AG04450 (cell line): ENCODE measurements around the gene SYT15. TPM values are rescaled to one million over a fixed set of nuclear protein-coding genes. Genes with fewer than 3 reads are reported as not detected.
"Not testable (repeated sequence)": the region's sequence is repeated elsewhere in the genome, so short reads cannot be mapped to it uniquely, and the experiment has no call there.

ENCODE experiments used
- CTCF ChIA-PET: fragments of 300-600, 350-600 bp; formaldehyde crosslinking; extraction: SDS; loops from one replicate; lab custom pipeline; 2022; ENCODE audit warnings: antibody characterized with exemption, inconsistent platforms; lab: Charles Lee
- POLR2A ChIA-PET: fragments of 350-600 bp; formaldehyde crosslinking; extraction: SDS; loops from one replicate; lab custom pipeline; 2021; ENCODE audit warnings: antibody characterized with exemption, inconsistent platforms; lab: Yijun Ruan, JAX
- DNase-seq: peaks from one replicate; pipeline ENCODE4 v3.0.0-alpha.2; 2011; ENCODE audit warnings: low read depth, low spot score
- H3K27ac ChIP-seq: one replicate; pipeline ENCODE4 v1.5.1; 2012; ENCODE audit warnings: low read depth, low read length, control low read depth
- H3K27me3 ChIP-seq: one replicate; pipeline ENCODE4 v1.6.0; 2012; ENCODE audit warnings: low read length; ENCODE audit not compliant: control insufficient read depth, insufficient read depth
- H3K4me3 ChIP-seq: 2 replicates; pipeline ENCODE4 v1.5.1; 2011; ENCODE audit warnings: mild to moderate bottlenecking, low read depth, low read length, control low read depth
- H3K9me3 ChIP-seq: 2 replicates; pipeline ENCODE4 v1.5.1; 2012; ENCODE audit warnings: low read length; ENCODE audit not compliant: control insufficient read depth, insufficient read depth
- polyA plus RNA-seq: library from polyadenylated mRNA; depleted of rRNA; stranded (reverse); fragments of >200 nt; gene quantifications from 2 replicates; pipeline ENCODE4 v1.2.3, GENCODE V29; 2011; rRNA removed

SYT15 gene
- polyA plus RNA-seq, 1 experiment, result 0.15 TPM

- POLR2A ChIA-PET, H3K9me3 ChIP-seq, CTCF ChIA-PET, H3K4me3 ChIP-seq, H3K27me3 ChIP-seq, H3K27ac ChIP-seq, DNase-seq: not testable (repeated sequence)
Observed at GRCh38 chr10:46634698-46635097, 55.8 kb downstream of the SYT15 start.

DNA sequence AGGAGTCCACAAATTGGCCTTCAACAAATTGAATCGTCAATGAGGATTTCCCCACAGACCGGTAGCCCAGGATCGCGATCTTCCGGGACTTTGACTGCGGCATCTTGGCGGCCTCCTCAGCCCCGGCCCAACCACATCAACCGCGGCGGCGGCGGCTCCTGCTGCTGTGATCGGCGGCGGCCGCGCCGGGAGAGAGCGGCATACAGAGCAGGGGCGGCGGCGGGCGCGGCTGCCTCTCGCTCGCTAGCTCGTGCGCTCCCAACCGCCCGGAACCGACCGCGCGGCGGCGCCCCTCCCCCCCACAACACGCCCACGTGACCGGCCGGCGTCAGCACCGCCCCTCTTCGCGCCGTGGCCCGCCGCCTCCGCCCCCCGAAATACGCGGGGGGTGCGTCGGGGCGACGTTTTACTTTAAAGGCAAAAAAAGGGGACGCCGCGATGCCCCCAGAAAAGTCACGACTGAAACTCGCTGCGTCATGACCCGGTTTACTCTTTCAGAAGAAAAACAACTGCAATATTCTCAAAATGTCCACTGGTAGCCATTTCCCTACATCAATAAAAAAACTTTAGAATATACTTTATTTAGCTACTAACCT lies 56.5 kb downstream of the SYT15 start:
- H3K4me3 ChIP-seq, result peak overlapping the region; percentile 27; the same call in 1 of the 2 replicates
- DNase-seq, CTCF ChIA-PET, POLR2A ChIA-PET, H3K27ac ChIP-seq, H3K27me3 ChIP-seq, H3K9me3 ChIP-seq: not testable (repeated sequence)

- DNase-seq, H3K9me3 ChIP-seq, POLR2A ChIA-PET, H3K27ac ChIP-seq, H3K4me3 ChIP-seq, CTCF ChIA-PET, H3K27me3 ChIP-seq: not testable (repeated sequence)
Observed at GRCh38 chr10:46640005-46640404, 61.1 kb downstream of the SYT15 start.

Other genes starting within 250 kb of the SYT15 start
- 0.06 and 0.10 TPM in 2 replicates for gene ANXA8L1, start 203.4 kb upstream of the SYT15 start, polyA plus RNA-seq
- gene NPY4R, start 113.2 kb upstream of the SYT15 start, polyA plus RNA-seq, result 0.17 and 0.36 TPM in 2 replicates
- gene GPRIN2, start 22.5 kb upstream of the SYT15 start, polyA plus RNA-seq, result not detected in 2 replicates